Esophagus muscularis mucosa (tissue), 4 donors: ENCODE results near the gene PRKAR1B.

Experiments
- EP300 ChIP-seq: sonication (generic); formaldehyde crosslinking; IDR thresholded peaks from one replicate; pipeline ENCODE4 v1.6.1; 2017; ENCODE audit warnings: antibody characterized with exemption
- POLR2A ChIP-seq: fragments of 450-650 bp; IDR thresholded peaks from one replicate; pipeline ENCODE4 v1.6.1; 2017; ENCODE audit warnings: antibody characterized with exemption, moderate library complexity, mild to moderate bottlenecking, low read depth
- TF ChIP-seq, protein P1 (sequence below), 3 experiments: fragments of 200-600 bp in 2 of 3; fragments of 450-650 bp in 1 of 3; sonication (generic) in 2 of 3; IDR thresholded peaks; one replicate each; pipeline ENCODE4 v1.5.1; 2017 to 2019; ENCODE audit warnings: antibody characterized with exemption in 3 of 3, mild to moderate bottlenecking in 2 of 3, moderate library complexity in 1 of 3

GRCh38 chr7:587767-588166 is 139.3 kb downstream of the PRKAR1B start:
- TF ChIP-seq POLR2A (no peak), EP300 (no peak)
- TF ChIP-seq, protein P1, sequence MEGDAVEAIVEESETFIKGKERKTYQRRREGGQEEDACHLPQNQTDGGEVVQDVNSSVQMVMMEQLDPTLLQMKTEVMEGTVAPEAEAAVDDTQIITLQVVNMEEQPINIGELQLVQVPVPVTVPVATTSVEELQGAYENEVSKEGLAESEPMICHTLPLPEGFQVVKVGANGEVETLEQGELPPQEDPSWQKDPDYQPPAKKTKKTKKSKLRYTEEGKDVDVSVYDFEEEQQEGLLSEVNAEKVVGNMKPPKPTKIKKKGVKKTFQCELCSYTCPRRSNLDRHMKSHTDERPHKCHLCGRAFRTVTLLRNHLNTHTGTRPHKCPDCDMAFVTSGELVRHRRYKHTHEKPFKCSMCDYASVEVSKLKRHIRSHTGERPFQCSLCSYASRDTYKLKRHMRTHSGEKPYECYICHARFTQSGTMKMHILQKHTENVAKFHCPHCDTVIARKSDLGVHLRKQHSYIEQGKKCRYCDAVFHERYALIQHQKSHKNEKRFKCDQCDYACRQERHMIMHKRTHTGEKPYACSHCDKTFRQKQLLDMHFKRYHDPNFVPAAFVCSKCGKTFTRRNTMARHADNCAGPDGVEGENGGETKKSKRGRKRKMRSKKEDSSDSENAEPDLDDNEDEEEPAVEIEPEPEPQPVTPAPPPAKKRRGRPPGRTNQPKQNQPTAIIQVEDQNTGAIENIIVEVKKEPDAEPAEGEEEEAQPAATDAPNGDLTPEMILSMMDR (IDR thresholded peaks at IDR 0.05), result no peak
